Panc1 (cell line): Measurements from ENCODE around the gene FPR1. TPM values are rescaled to one million over a fixed set of nuclear protein-coding genes. Genes with fewer than 3 reads are reported as not detected.

Experiments used
- ATAC-seq: fragments of 200-7000 bp; cut with Tn5 transposase; 2 replicates; pipeline ENCODE4 v1.9.1; 2020; ENCODE audit warnings: mild to moderate bottlenecking, moderate library complexity
- BruUV-seq: library from RNA; stranded (reverse); fragments of 400-500 nt; replicated peaks from 2 replicates; lab custom pipeline; 2021; lab: Mats Ljungman, UMichigan
- CTCF ChIA-PET: fragments of 300-600 bp; sonication (Branson Sonifier 250); formaldehyde crosslinking; loops from one replicate; lab custom pipeline; 2022; ENCODE audit warnings: antibody characterized with exemption; lab: Charles Lee
- POLR2A ChIA-PET: fragments of 300-600 bp; sonication (Branson Sonifier 250); formaldehyde crosslinking; loops from one replicate; lab custom pipeline; 2022; ENCODE audit warnings: antibody characterized with exemption; lab: Charles Lee
- DNase-seq: peaks from one replicate; pipeline ENCODE4 v3.0.0-alpha.2; 2010; ENCODE audit warnings: low read depth, low spot score
- H3K27ac ChIP-seq: 2 replicates; pipeline ENCODE4 v1.5.1; 2011; ENCODE audit warnings: mild to moderate bottlenecking, low read length, inconsistent platforms
- H3K27me3 ChIP-seq: fragments of 200-500 bp; sonication (Bioruptor generic); 2 replicates; pipeline ENCODE4 v1.6.0; 2014; ENCODE audit warnings: low read length, inconsistent platforms; ENCODE audit not compliant: control insufficient read depth, insufficient read depth
- H3K36me3 ChIP-seq: fragments of 200-500 bp; sonication (Bioruptor generic); 2 replicates; pipeline ENCODE4 v1.5.1; 2014; ENCODE audit warnings: inconsistent platforms, mild to moderate bottlenecking, low read length, moderate library complexity; ENCODE audit not compliant: control insufficient read depth, insufficient read depth
- H3K4me1 ChIP-seq: 2 replicates; pipeline ENCODE4 v1.5.1; 2011; ENCODE audit warnings: inconsistent platforms, mild to moderate bottlenecking, low read length, moderate library complexity; ENCODE audit not compliant: control insufficient read depth, insufficient read depth
- H3K4me3 ChIP-seq, 2 experiments: 2 replicates each; pipeline ENCODE4 v1.5.1; 2011 to 2012; ENCODE audit warnings: low read depth in 2 of 2, low read length in 2 of 2, mild to moderate bottlenecking in 2 of 2, inconsistent platforms in 1 of 2, moderate library complexity in 1 of 2
- H3K9me3 ChIP-seq: fragments of 200-500 bp; sonication (Bioruptor generic); 2 replicates; pipeline ENCODE4 v1.5.1; 2014; ENCODE audit warnings: low read depth, mild to moderate bottlenecking, inconsistent platforms, low read length, moderate library complexity; ENCODE audit not compliant: control insufficient read depth, insufficient read depth
- POLR2AphosphoS5 ChIP-seq: IDR thresholded peaks from 2 replicates; pipeline ENCODE4 v1.6.1; 2012; ENCODE audit warnings: mild to moderate bottlenecking, low read depth, low read length, moderate library complexity
- SIN3A ChIP-seq: IDR thresholded peaks from 2 replicates; pipeline ENCODE4 v1.6.1; 2012; ENCODE audit warnings: low read depth, mild to moderate bottlenecking, low read length, moderate library complexity, borderline replicate concordance; ENCODE audit not compliant: insufficient read depth
- TCF7L2 ChIP-seq: IDR thresholded peaks from 2 replicates; pipeline ENCODE4 v1.6.1; 2011; ENCODE audit warnings: mild to moderate bottlenecking, low read depth, low read length, inconsistent platforms
- in situ Hi-C: cut with HindIII; loops from 2 replicates; pipeline ENCODE4 v1.10.0; 2016; ENCODE audit warnings: low sequenced_read_pairs, low pct_unique_long_range_greater_than_20kb
- intact Hi-C: fragments of 100-400 bp; cut with micrococcal nuclease; formaldehyde crosslinking; loops from one replicate; pipeline ENCODE4 v1.10.0; 2022; ENCODE audit not compliant: unreplicated experiment
- total RNA-seq: library from RNA; stranded (reverse); gene quantifications from one replicate; pipeline ENCODE4 v1.2.1, GENCODE V29; 2021; ENCODE audit not compliant: unreplicated experiment
- TF ChIP-seq, protein P1 (sequence below): fragments of 450-650 bp; IDR thresholded peaks from 2 replicates; pipeline ENCODE4 v1.5.1; 2017; ENCODE audit warnings: mild to moderate bottlenecking
- TF ChIP-seq, protein P2 (sequence below), 2 experiments: IDR thresholded peaks; 2 replicates each; pipeline ENCODE4 v1.6.1; 2011 to 2012; ENCODE audit warnings: low read depth in 2 of 2, control low read depth in 1 of 2, low read length in 1 of 2, mild to moderate bottlenecking in 1 of 2, moderate library complexity in 1 of 2; ENCODE audit not compliant: insufficient read depth in 1 of 2

The FPR1 gene
- total RNA-seq, 1 experiment from 2014 or later, result not detected

DNA sequence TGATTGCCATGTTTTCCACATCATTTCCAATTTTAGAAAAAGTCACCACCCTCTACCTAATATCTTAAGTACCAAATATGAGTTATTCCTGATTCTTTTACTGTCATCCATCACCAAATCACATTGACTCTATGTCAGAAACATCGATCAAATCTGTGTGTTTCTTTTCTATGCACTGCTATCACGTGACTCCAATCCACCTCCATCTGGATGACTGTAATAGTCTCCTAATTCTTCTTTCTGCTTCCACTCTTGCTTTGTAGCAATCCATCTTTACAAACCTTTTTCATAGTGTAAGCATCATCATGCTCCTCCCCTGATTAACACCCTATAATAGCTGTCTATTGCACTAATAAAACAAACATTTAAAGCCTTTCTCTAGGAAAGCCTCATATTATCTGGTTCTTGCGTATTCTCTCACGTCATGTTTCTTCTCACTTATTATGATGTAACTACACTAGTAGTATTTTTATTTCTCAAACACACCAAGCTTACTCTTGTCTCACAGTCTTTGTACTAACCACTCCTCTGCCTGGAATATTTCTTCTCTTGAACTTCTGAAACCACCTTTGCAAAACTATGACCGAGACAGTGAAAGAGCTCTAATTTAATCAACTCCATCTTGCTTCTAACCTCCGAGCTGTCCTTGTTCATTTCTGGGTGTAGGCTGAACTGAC, 32.6 kb upstream of the FPR1 start:
- intact Hi-C loops, result no loop called here
- H3K27me3 ChIP-seq, result no peaks in the 10 kb centered on the region
- H3K9me3 ChIP-seq, result no peaks in the 10 kb centered on the region
- DNase-seq, result no peak
- ATAC-seq, result no peak
- H3K36me3 ChIP-seq, result no peaks in the 10 kb centered on the region
- H3K4me3 ChIP-seq, result no peak overlapping the region
- POLR2A ChIA-PET, result no interaction called here
- CTCF ChIA-PET, result no interaction called here
- no peak overlapping the region for H3K27ac ChIP-seq
- TF ChIP-seq, protein P1, sequence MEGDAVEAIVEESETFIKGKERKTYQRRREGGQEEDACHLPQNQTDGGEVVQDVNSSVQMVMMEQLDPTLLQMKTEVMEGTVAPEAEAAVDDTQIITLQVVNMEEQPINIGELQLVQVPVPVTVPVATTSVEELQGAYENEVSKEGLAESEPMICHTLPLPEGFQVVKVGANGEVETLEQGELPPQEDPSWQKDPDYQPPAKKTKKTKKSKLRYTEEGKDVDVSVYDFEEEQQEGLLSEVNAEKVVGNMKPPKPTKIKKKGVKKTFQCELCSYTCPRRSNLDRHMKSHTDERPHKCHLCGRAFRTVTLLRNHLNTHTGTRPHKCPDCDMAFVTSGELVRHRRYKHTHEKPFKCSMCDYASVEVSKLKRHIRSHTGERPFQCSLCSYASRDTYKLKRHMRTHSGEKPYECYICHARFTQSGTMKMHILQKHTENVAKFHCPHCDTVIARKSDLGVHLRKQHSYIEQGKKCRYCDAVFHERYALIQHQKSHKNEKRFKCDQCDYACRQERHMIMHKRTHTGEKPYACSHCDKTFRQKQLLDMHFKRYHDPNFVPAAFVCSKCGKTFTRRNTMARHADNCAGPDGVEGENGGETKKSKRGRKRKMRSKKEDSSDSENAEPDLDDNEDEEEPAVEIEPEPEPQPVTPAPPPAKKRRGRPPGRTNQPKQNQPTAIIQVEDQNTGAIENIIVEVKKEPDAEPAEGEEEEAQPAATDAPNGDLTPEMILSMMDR, result no peak
- no peak for TF ChIP-seq TCF7L2
- in situ Hi-C loops, result no loop called here
- BruUV-seq, result no TSS peak
- H3K4me1 ChIP-seq, result no peaks in the 10 kb centered on the region

DNA sequence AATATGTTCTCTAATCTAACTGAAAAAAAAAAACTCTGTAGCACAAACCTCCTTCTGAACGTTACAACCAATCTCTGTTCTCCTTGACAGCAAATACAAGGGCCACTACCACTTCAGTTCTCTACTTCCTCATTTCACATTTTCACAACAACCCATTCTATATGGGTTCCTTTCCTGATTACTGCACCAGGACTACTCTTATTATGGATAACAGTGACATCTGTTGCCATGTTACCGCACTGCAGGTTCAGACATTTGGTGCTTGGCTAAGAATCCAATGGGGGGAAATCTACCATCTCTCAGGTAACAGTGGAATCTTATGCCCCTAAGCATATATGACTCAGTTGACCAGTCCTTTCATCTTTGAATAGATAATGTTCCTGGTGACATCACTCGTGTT, 31.7 kb upstream of the FPR1 start:
- TF ChIP-seq, protein P2, sequence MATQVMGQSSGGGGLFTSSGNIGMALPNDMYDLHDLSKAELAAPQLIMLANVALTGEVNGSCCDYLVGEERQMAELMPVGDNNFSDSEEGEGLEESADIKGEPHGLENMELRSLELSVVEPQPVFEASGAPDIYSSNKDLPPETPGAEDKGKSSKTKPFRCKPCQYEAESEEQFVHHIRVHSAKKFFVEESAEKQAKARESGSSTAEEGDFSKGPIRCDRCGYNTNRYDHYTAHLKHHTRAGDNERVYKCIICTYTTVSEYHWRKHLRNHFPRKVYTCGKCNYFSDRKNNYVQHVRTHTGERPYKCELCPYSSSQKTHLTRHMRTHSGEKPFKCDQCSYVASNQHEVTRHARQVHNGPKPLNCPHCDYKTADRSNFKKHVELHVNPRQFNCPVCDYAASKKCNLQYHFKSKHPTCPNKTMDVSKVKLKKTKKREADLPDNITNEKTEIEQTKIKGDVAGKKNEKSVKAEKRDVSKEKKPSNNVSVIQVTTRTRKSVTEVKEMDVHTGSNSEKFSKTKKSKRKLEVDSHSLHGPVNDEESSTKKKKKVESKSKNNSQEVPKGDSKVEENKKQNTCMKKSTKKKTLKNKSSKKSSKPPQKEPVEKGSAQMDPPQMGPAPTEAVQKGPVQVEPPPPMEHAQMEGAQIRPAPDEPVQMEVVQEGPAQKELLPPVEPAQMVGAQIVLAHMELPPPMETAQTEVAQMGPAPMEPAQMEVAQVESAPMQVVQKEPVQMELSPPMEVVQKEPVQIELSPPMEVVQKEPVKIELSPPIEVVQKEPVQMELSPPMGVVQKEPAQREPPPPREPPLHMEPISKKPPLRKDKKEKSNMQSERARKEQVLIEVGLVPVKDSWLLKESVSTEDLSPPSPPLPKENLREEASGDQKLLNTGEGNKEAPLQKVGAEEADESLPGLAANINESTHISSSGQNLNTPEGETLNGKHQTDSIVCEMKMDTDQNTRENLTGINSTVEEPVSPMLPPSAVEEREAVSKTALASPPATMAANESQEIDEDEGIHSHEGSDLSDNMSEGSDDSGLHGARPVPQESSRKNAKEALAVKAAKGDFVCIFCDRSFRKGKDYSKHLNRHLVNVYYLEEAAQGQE (IDR thresholded peaks at IDR 0.05; ENCODE audit: insufficient read depth in 1 of 2, low read depth in 2 of 2, low read length in 1 of 2), result no peak
- TF ChIP-seq POLR2AphosphoS5, result no peak
- TF ChIP-seq, protein P1, result peak; percentile 43
- no peak for TF ChIP-seq SIN3A
- no peaks in the 10 kb centered on the region for H3K9me3 ChIP-seq
- CTCF ChIA-PET, result no interaction called here
- no peaks in the 10 kb centered on the region for H3K4me1 ChIP-seq
- no peak overlapping the region for H3K27ac ChIP-seq
- ATAC-seq (peak; percentile 66; the same call in 1 of the 2 replicates), DNase-seq (no peak)
- H3K4me3 ChIP-seq, result no peak overlapping the region
- no TSS peak for BruUV-seq
- in situ Hi-C loops, result no loop called here
- no peaks in the 10 kb centered on the region for H3K27me3 ChIP-seq
- intact Hi-C loops, result no loop called here
- POLR2A ChIA-PET, result no interaction called here
- H3K36me3 ChIP-seq, result no peaks in the 10 kb centered on the region
